Measurements from ENCODE around the gene PCBP3.

PCBP3 gene

GRCh38 chr21:45911806-45912325 is 268.3 kb downstream of the PCBP3 start:
- no peak for DNase-seq (ENCODE audit: low spot score)

GRCh38 chr21:45912611-45913417 is 269.3 kb downstream of the PCBP3 start:
- DNase-seq (ENCODE audit: low spot score), result no peak

GRCh38 chr21:45913418-45913765 is 269.9 kb downstream of the PCBP3 start:
- no peak for DNase-seq (ENCODE audit: low spot score)

- no peak for DNase-seq (ENCODE audit: low spot score)
Observed at GRCh38 chr21:45913886-45914285, 270.4 kb downstream of the PCBP3 start.

- no peak for DNase-seq (ENCODE audit: low spot score)
Observed at GRCh38 chr21:45914321-45914845, 270.9 kb downstream of the PCBP3 start.

GRCh38 chr21:45916011-45916840 is 272.7 kb downstream of the PCBP3 start:
- no peak for DNase-seq (ENCODE audit: low spot score)

GRCh38 chr21:45917241-45917640 is 273.7 kb downstream of the PCBP3 start:
- no peak for DNase-seq (ENCODE audit: low spot score)

GRCh38 chr21:45918011-45918410 is 274.5 kb downstream of the PCBP3 start:
- no peak for DNase-seq (ENCODE audit: low spot score)

- no peak for DNase-seq (ENCODE audit: low spot score)
Observed at GRCh38 chr21:45918835-45919447, 275.4 kb downstream of the PCBP3 start.

GRCh38 chr21:45919593-45919992 is 276.1 kb downstream of the PCBP3 start:
- no peak for DNase-seq (ENCODE audit: low spot score)

- no peak for DNase-seq (ENCODE audit: low spot score)
Observed at GRCh38 chr21:45920824-45921600, 277.5 kb downstream of the PCBP3 start.

GRCh38 chr21:45921917-45922316 is 278.4 kb downstream of the PCBP3 start:
- DNase-seq (ENCODE audit: low spot score), result no peak

- DNase-seq (ENCODE audit: low spot score), result no peak
Observed at GRCh38 chr21:45922648-45923047, 279.1 kb downstream of the PCBP3 start.

- peak; percentile 25 for DNase-seq (ENCODE audit: low spot score)
Observed at GRCh38 chr21:45923146-45923545, 279.6 kb downstream of the PCBP3 start.

- no peak for DNase-seq (ENCODE audit: low spot score)
Observed at GRCh38 chr21:45926281-45926680, 282.8 kb downstream of the PCBP3 start.

GRCh38 chr21:45927032-45927431 is 283.5 kb downstream of the PCBP3 start:
- DNase-seq (ENCODE audit: low spot score), result no peak

- DNase-seq (ENCODE audit: low spot score), result no peak
Observed at GRCh38 chr21:45927851-45928850, 284.6 kb downstream of the PCBP3 start.

- no peak for DNase-seq (ENCODE audit: low spot score)
Observed at GRCh38 chr21:45929449-45929848, 285.9 kb downstream of the PCBP3 start.

- no peak for DNase-seq (ENCODE audit: low spot score)
Observed at GRCh38 chr21:45930231-45930760, 286.8 kb downstream of the PCBP3 start.

- DNase-seq (ENCODE audit: low spot score), result no peak
Observed at GRCh38 chr21:45930792-45931191, 287.3 kb downstream of the PCBP3 start.
